OCI-LY3 (cell line): Measurements from ENCODE around the gene PJA2.

Experiments
- H2AFZ ChIP-seq: fragments of 200-600, 300-600 bp; shearing (Covaris generic); 2 replicates; pipeline ENCODE4 v1.6.0; 2014; ENCODE audit warnings: antibody characterized with exemption, low read depth, low read length
- H3K27ac ChIP-seq: fragments of 200-600, 300-600 bp; sonication (generic); 2 replicates; pipeline ENCODE4 v1.5.1; 2014; ENCODE audit warnings: mild to moderate bottlenecking, low read length, moderate library complexity, mixed read lengths
- H3K27me3 ChIP-seq: fragments of 200-600, 300-600 bp; sonication (generic); 2 replicates; pipeline ENCODE4 v1.6.1; 2014; ENCODE audit warnings: low read depth, low read length, mixed read lengths
- H3K36me3 ChIP-seq: fragments of 200-600, 300-600 bp; sonication (generic); replicated peaks from 2 replicates; pipeline ENCODE3; 2014; ENCODE audit warnings: low read depth, low read length, mixed read lengths
- H3K4me1 ChIP-seq: fragments of 300-600, 200-600 bp; sonication (generic); 2 replicates; pipeline ENCODE4 v1.6.1; 2014; ENCODE audit warnings: low read length, mixed read lengths
- H3K4me2 ChIP-seq: fragments of 200-600, 300-600 bp; sonication (generic); 2 replicates; pipeline ENCODE4 v1.6.1; 2014; ENCODE audit warnings: low read length, mixed read lengths
- H3K4me3 ChIP-seq: fragments of 300-600, 200-600 bp; sonication (generic); 2 replicates; pipeline ENCODE4 v1.5.1; 2014; ENCODE audit warnings: antibody characterized with exemption, mild to moderate bottlenecking, low read length, moderate library complexity
- H3K79me2 ChIP-seq: fragments of 300-600, 200-600 bp; shearing (Covaris generic); 2 replicates; pipeline ENCODE4 v1.6.1; 2014; ENCODE audit warnings: mild to moderate bottlenecking, low read length, mixed read lengths
- H3K9ac ChIP-seq: fragments of 300-600, 200-600 bp; shearing (Covaris generic); 2 replicates; pipeline ENCODE4 v1.6.0; 2014; ENCODE audit warnings: mild to moderate bottlenecking, low read length, moderate library complexity
- H3K9me3 ChIP-seq: fragments of 200-600, 300-600 bp; shearing (Covaris generic); 2 replicates; pipeline ENCODE4 v1.6.1; 2014; ENCODE audit warnings: low read length, mixed read lengths; ENCODE audit not compliant: insufficient read depth
- H4K20me1 ChIP-seq: fragments of 200-600, 300-600 bp; sonication (generic); 2 replicates; pipeline ENCODE4 v1.6.1; 2016; ENCODE audit warnings: low read length, mixed read lengths; ENCODE audit not compliant: insufficient read depth
- CTCF ChIP-seq: fragments of 200-600, 300-600 bp; sonication (generic); IDR thresholded peaks from 2 replicates; pipeline ENCODE4 v1.5.1; 2014; ENCODE audit warnings: antibody characterized with exemption, low read length, low read depth
- EZH2phosphoT487 ChIP-seq: fragments of 200-600 bp; shearing (Covaris generic); IDR thresholded peaks from 2 replicates; pipeline ENCODE4 v1.6.1; 2018; ENCODE audit warnings: antibody characterized with exemption, mixed run types, low read depth

PJA2 gene

GRCh38 chr5:109387408-109387974 is 22.3 kb downstream of the PJA2 start:
- Histone ChIP-seq H2AFZ (no peak overlapping the region), H3K9me3 (no peaks in the 10 kb centered on the region), H3K9ac (no peak overlapping the region), H3K36me3 (peaks cover 3% of the 10 kb centered on the region), H3K79me2 (peaks cover 1% of the 10 kb centered on the region; the same call in 1 of the 2 replicates), H4K20me1 (peaks cover 14% of the 10 kb centered on the region), H3K27me3 (no peaks in the 10 kb centered on the region), H3K4me3 (no peak overlapping the region), H3K4me2 (no peak overlapping the region), H3K4me1 (no peaks in the 10 kb centered on the region), H3K27ac (no peak overlapping the region)
- TF ChIP-seq CTCF, result no peak
- TF ChIP-seq EZH2phosphoT487, result no peak

- no peak overlapping the region for H3K4me3 ChIP-seq
- no peak overlapping the region for H3K9ac ChIP-seq
- H2AFZ ChIP-seq, result no peak overlapping the region
- H3K4me1 ChIP-seq, result no peaks in the 10 kb centered on the region
- H3K9me3 ChIP-seq, result no peaks in the 10 kb centered on the region
- no peak overlapping the region for H3K4me2 ChIP-seq
- H3K36me3 ChIP-seq, result peaks cover 20% of the 10 kb centered on the region
- TF ChIP-seq CTCF (no peak), EZH2phosphoT487 (no peak)
- no peak overlapping the region for H3K27ac ChIP-seq
- H3K27me3 ChIP-seq, result no peaks in the 10 kb centered on the region
- peaks cover 4% of the 10 kb centered on the region; the same call in 1 of the 2 replicates for H4K20me1 ChIP-seq
- no peaks in the 10 kb centered on the region for H3K79me2 ChIP-seq
These were observed 31.7 kb downstream of the PJA2 start for GRCh38 chr5:109378095-109378494.

DNA sequence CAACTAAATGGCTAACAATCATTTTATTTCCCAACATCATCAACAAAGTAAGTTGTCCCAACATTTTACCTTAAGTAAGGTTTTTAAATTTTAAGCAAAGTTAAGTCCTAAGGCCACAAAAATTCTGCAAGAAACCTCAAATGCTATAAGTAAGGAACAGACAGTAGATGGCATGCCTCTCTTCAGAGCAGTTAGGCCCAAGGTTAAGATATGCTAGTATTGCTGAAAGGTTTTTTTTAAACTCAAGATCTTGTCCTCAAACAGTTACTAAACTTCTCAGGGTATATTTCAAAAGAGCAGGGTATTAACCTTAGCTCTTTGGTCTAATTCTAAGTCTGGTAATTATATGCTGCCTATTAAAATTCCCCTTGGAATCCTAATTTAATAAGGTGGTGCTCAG is 35.1 kb downstream of the PJA2 start:
- no peak overlapping the region for H3K4me2 ChIP-seq
- no peaks in the 10 kb centered on the region for H3K27me3 ChIP-seq
- H3K9me3 ChIP-seq, result no peaks in the 10 kb centered on the region
- H4K20me1 ChIP-seq, result peaks cover 4% of the 10 kb centered on the region; the same call in 1 of the 2 replicates
- H3K9ac ChIP-seq, result no peak overlapping the region
- H3K4me1 ChIP-seq, result no peaks in the 10 kb centered on the region
- H2AFZ ChIP-seq, result no peak overlapping the region
- peaks cover 20% of the 10 kb centered on the region for H3K36me3 ChIP-seq
- 0 out of 2 replicates have a peak, but pooled peaks have one; percentile 5 for TF ChIP-seq CTCF
- no peak for TF ChIP-seq EZH2phosphoT487
- H3K79me2 ChIP-seq, result no peaks in the 10 kb centered on the region
- no peak overlapping the region for H3K4me3 ChIP-seq
- no peak overlapping the region for H3K27ac ChIP-seq

DNA sequence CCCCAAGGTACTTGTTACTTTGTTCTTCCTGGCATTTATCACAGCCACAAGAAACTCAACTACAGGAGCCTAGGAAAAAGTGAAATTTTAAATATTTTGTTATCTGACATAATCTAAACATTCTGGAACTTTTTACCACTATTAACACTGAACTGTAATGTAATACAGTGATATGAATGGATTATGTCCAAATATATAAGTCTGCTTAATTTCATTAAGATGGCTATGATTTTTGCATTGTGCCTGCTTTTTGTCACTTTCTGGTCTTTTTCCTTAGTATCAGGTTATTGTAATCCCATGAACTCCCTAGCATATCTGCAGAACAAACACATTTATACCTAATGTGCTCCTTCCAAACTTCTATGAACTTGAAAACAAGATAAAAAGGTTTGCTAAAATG is 35.8 kb downstream of the PJA2 start:
- no peak overlapping the region for H3K4me3 ChIP-seq
- peaks cover 16% of the 10 kb centered on the region for H3K36me3 ChIP-seq
- no peak for TF ChIP-seq CTCF
- no peak for TF ChIP-seq EZH2phosphoT487
- H2AFZ ChIP-seq, result no peak overlapping the region
- H3K27me3 ChIP-seq, result no peaks in the 10 kb centered on the region
- H3K4me2 ChIP-seq, result no peak overlapping the region
- H3K9ac ChIP-seq, result no peak overlapping the region
- no peaks in the 10 kb centered on the region for H3K9me3 ChIP-seq
- H3K27ac ChIP-seq, result no peak overlapping the region
- H3K79me2 ChIP-seq, result no peaks in the 10 kb centered on the region
- peaks cover 4% of the 10 kb centered on the region; the same call in 1 of the 2 replicates for H4K20me1 ChIP-seq
- no peaks in the 10 kb centered on the region for H3K4me1 ChIP-seq
